ENCODE data around the gene KCNA10. TPM values are rescaled to one million over a fixed set of nuclear protein-coding genes. Genes with fewer than 3 reads are reported as not detected.
A peak's percentile ranks its signal among the peaks of the same experiment; 100 is the strongest.

The KCNA10 gene
- not detected for polyA plus RNA-seq (ENCODE audit: insufficient read depth in 1 of 5, insufficient read length in 5 of 5, low replicate concordance in 1 of 5)
- long read RNA-seq, donor 1, result 0 reads
- long read RNA-seq, donor 2, result 0 reads
- long read RNA-seq, donor 3, result 0 reads
- long read RNA-seq, donor 4, result 0 reads
- long read RNA-seq, donor 5, result 0 reads
- long read RNA-seq, donor 6, result 0 reads
- long read RNA-seq, donor 7, result 0 reads
- long read RNA-seq, donor 8, result 0 reads

DNA sequence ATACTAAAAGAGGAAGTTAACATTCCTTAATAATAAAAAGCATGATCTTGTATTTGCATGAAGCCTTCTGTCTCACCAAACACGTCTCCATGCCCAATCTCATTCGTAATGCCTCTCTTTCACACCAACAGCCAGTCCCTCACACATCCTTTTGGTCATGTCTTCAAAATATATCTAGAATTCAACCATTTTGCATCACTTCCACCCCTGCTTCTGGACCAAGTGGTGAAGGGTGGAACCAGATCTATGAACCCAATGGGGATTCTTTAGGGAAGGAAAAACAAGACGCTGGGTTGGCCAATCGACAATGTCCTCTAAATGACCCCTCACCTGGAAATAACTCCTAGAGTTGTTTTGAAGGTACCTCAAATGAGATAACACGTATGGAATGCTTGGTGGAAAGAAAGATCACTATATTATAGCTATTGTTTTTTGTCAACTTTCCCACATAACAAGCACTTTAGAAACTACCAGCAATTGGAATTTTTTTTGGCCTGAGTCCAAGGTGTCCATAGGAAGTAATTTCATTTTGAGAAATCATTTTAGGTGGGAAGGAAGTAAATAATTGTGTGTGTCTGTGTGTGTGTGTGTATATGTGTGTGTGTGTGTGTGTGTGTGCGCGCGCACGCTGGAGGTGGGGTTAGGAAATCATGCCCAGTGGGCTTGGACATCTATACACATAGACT lies at the start of gene KCNA10:
Gene KCNA10, minus strand, starts transcription at position 51 of the 686 bp plus-strand sequence. CDS start 388 bp downstream, outside the sequence.
- no peak for DNase-seq

DNA sequence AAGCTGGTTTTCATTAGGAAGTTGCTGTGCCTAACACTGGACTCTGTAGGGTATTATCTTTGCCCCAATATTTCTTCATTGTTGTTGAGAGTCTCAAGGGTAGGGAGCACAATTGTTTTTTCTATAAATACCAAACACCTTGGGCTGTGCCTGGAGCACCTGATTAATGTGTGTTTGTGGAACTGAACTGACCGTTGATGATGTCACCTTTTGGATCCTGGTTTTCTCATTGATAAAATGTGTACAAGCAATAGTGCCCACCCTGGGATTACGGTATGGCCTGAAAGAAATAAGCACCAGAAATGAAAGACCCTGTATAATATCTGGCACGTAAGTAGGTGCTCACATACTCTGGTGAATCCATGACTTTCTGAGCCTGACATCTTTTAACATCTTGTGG lies 47.9 kb upstream of the KCNA10 start:
- DNase-seq, result no peak

DNA sequence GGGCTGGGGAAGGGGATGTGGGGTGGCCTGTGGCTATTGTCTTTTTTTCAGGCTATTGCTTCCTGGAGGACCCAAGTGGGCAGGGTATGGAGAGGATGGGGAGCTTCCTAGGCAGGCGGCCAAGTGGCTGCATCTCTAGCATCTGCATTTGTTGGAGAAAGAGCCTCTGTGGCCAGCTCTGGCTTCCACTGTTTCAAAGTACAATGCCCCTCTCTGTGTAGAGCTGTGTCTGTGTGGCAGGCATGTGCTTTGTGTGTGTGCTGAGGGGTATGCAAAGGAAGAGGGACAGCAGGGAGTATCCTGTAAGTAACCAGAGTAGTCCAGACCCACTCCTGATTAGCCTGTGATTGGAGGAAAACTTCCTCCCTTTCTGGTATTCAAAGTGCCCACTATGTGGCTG lies 46.6 kb upstream of the KCNA10 start:
- no peak for DNase-seq

DNA sequence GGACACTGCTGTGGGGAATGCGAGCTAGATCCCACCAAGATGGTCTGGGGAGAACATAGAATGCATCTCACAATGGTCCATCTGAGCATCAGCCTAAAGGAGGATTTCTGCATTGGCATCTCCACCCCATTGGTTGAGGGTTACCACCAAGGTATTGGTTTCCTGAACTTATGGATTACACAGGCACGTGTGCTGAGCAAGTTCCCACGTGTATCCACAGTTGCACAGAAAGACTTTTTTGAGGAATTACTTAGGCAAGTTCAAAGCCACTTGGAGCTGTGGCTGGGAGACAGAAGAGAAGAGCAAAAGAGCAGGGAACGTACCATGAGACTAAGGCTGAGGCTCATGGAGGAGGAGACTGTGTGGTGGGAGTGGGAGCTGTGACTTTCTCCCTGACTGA lies 44.1 kb upstream of the KCNA10 start:
- DNase-seq, result no peak

DNA sequence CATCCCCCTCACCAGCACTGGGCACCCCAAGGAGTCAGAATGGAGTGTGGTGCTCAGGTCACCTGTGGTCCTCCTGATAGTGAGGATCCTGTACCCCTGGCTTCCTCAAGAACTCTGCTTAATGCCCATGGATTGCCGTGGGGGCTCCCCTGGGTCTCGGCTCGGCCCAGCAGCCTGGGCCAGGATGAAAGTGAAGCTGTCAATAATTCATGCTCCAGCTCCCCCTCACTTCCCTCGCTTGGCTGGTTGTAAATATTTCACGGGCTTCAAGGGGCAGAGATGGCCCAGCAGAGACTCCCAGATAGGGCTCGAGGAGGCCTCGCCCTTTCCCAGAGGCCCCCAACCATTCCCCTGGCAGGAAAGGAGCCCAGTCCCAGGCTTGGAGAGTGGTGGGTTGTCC lies 42.6 kb upstream of the KCNA10 start:
- DNase-seq, result no peak

DNA sequence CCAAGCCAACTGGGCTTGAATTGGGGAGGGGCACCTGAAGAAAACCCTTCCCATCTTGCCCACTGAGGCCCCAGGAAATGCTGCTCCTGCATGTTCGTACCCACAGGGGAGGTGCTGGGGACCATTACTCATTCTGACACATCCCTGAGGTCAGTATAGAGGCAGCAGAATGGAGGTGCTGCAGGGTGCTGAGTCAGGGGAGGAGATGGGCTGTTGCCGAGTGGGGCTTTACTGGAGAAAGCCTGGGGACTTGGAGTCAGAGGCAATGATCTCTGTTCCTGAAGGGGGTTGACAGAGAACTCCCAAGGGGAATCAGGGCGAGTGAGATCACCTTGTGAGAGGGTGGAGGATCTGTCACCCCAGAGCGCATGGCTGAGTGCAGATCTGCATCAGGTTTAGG lies 40.2 kb upstream of the KCNA10 start:
- no peak for DNase-seq

DNA sequence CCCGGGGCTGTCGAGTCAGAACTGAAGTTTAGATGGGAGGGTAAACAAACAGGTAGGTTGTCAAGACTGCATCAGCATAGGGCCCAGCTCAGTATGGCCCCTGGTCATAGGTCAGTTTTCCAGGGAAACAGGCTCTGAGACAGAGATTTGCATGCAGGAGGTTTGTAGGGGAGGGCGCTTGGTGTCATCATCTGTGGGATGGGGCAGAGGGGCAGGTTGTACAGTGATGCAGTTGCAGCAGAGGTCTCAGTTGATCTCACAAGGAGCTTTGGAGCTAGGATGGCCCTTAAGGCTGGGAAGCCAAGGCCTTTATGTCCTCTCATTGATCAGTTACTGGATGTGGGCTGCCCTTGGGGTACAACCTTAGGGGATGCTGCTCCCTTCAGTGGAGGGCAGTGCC lies 38.5 kb upstream of the KCNA10 start:
- DNase-seq, result no peak

DNA sequence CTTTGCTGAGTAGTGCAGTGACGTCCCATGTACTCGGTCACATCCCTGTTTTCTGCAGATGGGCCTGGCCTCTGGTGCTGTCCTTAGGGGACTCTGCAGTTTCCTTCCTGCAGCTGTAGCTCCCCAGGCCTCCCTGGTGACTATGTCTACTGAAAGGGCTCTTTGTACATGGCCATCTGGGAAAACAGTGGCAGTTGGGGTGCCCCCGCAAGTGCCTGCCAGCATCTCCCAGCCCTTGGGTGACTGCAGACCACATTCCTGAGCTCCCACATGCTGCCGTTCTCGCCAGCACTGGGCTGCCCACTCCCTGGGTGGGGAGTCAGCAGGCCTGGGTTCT lies 37.5 kb upstream of the KCNA10 start:
- DNase-seq, result no peak

DNA sequence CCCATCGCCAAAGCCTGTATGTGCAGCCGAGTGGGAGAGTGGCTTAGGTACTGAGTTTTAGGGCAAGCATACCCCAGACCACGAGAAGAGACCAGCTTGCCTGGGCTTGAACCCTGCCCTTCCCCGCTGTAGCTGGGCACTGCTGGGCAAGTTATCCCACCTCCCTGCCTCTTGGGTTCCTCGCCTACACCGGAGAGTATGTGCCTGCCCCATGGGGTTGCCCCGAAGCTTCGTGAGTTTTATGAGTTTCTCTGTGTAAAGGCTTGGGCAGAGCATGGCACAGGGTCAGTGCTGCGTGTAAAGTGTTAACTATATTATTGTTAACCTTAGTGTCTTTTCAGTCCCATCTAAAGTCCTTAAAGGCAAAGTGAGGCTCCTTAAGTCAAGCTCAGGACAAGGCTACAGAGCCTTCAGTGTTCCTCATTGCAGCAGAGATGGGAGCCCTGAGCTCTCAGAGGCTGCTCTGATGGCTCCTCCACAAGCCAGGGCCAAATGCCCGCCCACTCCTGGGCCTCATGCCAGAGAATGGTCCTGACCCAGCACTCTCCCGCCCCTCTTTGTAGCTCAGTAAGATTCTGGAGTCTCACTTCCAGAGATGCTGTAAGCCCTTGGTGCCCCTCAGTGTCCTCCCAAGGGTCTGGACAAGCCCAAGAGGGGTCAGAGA lies 37.0 kb upstream of the KCNA10 start:
- peak; percentile 56 to 68 for DNase-seq

DNA sequence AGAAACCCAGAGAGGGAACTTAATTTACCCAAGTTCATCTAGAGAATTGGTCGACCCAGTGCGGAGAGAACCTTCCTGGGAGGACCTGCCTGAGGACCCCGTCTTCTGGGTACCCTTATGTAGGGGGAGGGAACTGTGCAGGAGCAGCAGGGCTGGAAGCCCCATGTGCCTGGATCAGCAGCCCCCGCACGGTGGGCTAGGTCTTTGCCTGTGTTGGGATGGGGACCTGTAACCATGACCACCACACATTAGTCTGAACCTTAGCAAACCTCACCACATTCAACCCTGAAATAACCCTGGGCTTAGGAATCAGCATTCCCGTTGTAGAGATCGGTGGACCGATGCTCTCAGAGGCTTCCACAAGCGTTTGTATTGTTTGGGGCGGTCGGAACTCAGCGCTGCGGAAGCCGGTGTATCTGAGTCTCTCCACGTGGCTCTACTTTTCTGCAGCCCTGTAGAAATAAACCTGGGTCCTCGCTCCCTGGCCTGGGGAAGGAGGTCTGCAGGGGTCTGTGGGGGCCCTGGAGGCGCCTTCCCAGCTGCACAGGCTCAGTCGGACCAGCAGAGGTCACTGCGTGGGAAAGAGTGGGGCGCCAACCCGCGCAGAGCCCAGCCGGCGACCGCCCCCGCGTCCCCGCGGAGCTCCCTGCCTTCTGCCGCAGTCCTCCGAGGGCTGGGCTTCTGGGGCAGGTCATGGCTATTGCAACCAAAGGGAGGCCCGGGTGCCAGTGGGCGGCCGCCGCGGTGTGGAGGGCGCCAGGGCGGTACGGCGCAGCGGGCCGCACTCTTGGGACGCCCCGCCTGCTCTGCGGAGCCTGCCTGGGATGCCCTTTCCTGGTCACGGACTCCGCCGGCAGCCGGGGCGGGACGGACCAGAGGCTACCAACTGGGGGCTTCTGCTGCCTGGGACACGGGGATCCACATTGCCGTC lies 36.2 kb upstream of the KCNA10 start:
- DNase-seq, result peak in 1 of 2 donors; percentile 7

DNA sequence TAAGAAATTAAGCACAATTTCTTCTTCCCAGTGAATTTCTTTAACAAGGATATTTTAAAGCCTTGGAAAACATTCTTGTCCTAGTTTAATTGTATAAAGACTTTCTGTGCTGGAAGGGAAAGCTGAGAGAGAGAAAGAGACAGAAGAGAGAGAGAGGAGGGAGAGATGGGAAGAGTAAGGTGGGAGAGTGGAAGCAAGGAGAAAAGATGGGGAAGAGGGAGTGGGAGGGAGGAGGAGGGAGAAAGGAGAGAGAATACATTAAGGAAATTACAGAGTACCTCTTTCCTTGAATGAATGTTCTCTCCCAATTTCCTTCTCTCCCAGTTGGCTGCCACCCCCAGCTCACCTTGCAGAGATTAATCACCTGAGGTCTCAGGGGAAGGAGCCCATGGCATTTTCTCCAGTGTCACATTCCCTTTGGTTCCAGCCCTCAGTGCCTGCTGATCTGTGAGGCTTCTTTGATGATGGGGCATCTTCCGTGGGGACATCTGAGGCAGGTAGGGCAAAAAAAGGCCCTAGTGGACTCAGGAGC lies 32.4 kb upstream of the KCNA10 start:
- DNase-seq, result no peak

DNA sequence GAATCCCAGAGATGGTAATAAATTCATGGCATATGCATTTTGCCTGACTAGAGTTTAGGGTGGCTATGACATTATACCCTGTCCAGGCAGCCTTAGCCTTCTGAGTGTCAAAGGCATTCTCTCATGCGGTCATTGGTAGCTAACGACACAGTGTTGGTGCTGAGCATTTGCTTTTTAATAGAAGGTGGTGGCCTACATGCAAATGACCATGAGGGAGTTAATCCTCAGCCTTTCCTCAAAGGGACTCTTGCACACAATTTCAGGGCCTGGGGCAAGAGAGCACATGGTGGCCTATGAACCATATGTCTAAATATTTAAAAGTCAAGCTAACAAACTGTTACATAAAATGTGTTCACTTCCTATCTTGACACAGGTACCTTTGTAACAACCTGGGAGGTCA lies 30.9 kb upstream of the KCNA10 start:
- no peak for DNase-seq

DNA sequence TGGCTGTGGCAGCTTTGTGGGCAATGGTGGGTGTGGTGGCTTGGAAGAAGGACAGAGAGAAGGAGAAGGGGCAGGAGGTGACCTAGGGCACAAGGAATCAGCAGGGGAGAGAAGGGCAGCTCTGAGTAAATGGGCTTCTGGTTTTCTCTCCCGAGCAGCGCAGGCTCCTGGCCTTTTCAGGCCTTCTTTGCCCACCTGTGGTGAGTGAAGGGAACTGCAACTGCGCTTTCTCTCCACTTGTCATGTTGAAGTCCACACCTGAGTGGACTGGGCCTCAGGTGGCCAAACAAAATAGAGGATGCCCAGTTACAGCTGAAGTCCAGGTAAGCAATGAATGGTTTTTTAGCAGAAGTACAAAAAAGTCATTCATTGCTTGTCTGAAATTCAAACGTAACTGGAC lies 29.4 kb upstream of the KCNA10 start:
- DNase-seq, result no peak

DNA sequence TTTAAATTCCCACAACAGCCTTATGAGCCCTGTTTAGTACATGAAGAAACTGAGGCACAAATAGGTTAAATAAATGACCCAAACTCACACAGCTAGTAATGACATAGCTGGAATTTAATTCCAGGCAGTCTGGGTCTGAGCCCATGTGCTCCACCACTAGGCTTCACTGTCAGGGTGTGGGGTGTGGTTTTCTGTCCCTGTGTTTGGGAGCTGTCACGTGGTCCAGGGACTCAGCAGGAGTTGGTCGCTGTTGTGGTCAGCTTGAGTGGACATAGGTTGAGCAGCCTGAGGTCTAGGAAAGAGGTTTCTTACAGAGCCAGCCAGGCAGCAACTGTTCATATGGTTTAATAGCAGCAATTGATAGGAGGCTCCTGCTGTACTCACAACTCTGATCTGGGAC lies 28.0 kb upstream of the KCNA10 start:
- DNase-seq, result no peak

DNA sequence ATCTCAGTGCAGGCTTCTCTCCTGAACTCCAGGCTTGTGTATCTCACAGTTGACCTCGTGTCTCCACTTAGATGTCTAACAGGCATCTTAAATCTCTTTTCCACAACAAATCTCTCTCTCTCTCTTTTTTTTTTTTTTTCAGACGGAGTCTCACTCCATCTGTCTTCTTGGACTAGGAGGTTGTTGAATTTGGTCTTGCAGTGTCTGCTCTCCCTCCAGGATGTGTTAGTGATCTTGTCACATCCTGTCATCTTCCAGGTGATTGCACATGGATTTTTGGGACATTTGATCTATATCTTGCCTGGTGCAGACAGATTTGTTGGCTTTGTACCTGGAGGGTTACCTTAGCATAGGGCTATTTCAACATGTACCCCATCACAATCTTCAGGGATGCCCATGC lies 26.5 kb upstream of the KCNA10 start:
- DNase-seq, result no peak

DNA sequence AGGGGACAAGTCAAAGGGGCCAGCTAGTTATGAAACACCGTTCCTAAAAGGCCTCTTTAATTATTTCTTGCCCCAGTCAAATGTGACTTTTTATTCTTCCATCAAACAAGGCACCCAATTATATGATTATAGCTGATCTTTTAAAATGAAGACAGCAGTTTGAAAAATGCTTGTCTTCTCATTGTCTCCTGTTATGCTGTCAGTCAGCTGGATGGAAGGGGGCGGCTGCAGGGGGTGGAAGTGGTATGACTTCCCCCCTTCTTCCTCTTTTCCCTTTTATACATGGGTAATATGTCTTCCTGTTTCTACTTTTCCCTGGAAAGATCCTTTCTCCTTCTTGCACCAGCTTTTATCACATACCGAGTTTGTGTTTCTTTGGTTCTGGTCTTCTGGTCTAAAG lies 25.8 kb upstream of the KCNA10 start:
- DNase-seq, result no peak

DNA sequence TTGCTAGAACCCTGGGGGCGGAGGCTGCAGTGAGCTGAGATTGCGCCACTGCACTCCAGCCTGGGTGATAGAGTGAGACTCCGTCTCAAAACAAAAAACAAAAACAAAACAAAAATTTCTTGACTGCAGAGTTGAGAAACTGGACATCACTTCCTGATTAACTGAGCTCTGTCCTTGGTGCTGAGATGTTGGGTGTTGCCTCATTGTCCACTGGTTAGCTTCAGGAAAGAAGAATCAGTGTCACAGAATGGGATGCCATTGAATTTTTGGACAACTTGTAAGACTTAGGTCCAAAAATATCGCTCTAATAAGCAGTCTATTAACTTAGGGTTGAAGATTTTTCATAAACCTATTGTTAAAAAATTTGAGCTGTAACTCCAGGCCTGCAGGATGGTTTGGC lies 23.8 kb upstream of the KCNA10 start:
- DNase-seq, result peak in 1 of 2 donors; percentile 32

DNA sequence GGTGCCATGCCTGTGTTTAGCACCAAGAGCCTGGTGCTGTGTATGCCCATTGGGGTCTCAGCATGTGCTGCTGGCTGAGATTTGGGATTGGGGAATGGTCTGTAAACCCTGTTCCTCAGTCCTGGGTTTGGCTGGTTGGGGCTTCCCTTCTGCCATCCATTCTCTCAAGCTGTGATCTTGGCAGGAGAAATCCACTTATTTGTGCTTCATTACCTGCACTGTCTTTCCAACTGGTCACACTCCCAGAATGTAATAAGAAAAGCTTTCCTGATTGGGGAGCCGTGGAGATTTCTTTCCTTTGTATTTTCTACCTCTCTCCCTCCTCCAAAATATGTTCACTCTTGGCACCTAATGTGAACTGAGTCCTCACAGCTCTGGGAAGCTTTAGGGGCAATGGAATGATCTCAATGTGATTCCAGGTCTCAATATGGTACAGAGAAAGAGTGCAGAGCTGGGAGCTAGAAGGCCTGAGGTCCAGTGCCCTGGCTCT lies 23.0 kb upstream of the KCNA10 start:
- DNase-seq, result no peak

DNA sequence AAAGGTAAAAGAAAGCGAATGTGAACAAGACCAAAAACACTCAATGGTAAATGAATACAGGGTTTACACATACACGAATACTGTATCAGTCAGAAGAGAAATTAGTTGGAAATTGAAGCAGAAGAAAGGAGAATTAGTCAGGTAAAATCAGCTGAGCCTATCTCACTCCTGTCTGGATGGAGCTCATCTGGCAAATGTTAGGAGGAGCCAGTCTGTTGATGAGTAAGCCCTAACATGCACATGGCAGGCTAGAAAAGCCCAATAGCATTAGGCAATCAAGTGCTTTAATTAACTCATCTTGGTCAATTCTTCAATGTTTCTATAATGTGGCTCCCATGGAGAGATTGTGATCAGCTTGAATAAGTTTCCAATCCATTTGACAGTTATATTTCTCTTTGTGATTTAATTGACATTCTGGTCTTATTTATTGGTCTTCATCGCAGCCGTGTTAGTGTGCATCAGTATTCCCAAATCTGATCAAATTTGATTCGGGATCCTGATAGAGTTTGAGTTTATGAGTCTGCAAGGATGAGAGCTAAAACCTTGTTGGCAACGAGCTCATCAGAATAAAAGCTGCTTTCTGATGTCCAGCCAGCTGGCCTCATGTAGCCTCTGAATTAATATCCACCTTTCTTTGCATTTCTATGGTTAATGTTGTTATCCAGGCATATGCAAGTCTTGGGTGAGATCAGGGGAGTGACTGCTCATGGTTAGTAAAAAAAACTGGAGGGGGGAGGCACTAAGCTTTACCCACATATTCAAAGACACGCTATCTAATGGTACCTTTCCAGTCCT lies 22.1 kb upstream of the KCNA10 start:
- DNase-seq, result no peak

DNA sequence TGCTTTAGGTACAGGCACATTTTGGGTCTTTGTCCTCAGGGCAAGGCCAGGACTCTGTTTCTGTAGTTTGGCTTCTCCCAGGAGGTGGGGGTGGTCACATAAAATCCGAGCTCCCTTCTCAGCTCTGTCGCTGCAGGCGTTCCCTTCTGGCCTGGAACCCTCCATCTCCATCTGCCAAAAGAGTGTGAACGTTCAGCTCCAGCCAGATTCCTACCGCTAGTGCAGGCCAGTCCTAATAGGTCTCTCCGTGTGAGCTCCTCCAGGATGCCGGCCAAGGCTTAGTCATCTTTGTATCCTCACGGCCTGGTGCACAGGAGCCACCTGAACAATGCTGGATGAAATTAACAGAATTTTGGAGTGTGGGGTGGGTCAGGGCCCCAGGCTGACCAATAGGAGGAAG lies 19.9 kb upstream of the KCNA10 start:
- DNase-seq, result no peak

DNA sequence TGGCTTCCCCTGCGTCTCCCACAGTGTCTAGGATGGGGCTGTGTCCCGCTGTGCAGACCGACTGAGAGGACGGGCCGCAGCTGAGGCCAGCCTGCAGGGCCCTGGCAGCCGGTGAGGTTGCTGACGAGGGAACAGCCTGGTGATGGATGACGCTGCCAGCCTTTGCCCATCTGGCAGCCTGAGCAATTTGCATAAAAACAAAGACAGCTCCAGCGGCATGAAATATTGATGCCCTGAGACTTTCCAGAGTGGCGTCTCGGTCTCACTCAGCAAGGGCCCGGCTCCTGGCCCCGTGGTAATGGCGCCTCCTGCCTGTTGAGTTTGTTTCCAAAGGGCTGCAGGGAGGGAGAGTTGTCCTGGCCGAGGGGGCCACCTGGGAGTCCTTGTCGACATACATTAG lies 19.1 kb upstream of the KCNA10 start:
- no peak for DNase-seq

Measured in right lung (tissue), 10 donors.